Measurements from ENCODE around the gene AGPAT1.
"Not testable (repeated sequence)": the region's sequence is repeated elsewhere in the genome, so short reads cannot be mapped to it uniquely, and the experiment has no call there.

AGPAT1 gene

DNA sequence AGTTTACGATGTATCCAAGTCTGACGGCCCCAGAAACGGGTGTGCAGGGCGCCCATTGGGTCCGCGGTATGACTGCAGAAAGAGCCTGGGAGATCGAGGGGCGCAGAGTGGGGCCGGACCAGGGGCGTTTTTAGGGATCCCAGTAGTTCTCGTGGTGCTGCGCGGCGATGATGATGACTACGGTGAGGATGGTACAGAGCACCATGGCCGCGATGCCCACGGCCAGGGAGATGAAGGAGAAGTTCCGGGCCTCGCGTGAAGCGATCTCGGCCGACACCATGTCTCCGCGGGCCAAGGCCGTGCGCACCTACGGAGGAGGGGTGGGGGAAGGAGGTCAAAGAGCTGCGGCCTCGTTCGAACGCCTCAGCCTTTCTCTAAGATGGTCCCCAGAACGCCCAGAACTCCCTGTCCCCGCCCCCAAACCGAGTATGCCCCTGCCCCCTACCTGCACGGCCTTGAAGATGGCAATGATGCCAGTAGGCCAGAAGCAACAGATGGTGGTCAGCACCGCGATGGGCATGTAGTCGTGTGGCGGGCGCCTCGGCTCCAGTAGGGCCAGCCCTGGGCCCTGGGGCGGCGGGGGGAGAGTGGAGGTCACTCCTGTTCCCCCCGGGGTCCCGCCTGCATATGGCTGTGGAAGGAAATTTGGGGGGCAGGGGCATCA is 26.7 kb downstream of the AGPAT1 start:
- FAIRE-seq, result no peak
- TF ChIP-seq POLR2A (IDR thresholded peaks at IDR 0.05; ENCODE audit: low read depth, low read length), result no peak
- no peak for TF ChIP-seq TAF1 (IDR thresholded peaks at IDR 0.05; ENCODE audit: borderline replicate concordance, low read depth, low read length)
- no peak for TF ChIP-seq POLR2AphosphoS5 (IDR thresholded peaks at IDR 0.05; ENCODE audit: low read depth, low read length)

DNA sequence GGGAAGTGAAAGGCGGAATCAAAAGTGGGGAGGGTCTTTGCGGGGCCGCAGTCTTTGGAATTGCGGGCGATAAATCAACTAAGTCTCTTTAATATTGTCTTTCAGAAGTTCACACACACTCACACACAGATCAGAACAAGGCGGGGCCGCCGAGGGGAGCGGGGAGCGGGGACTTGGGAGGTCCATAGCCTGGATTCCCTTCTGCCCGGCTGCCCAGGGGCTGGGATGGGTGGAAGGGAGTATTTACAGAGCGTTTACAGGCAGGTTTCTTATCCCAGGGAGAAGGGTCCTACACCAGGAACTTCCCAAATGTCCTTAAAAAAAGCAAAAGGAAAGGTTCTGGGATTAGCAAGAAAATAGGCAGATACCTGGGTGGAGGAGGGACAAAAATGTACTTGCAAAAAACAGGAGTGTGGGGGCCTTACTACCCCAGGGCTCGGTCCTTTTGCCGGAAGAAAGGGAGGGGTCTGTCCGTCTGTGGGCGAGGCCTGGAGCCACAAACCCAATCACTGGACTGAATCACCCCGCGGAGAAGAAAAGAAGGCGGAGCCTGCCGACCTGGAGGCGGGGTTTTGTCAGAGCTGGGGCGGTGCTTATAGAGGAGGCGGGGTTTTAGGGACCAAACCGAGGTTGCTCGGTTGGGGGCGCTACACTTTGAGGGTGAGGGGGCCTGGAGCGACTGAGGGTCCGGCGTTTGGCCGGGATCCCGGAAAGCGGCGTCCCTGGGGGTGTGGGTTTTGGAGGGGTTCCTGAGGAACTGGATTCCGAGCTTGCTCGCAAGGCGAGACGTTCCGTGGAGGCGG is 27.4 kb downstream of the AGPAT1 start:
- FAIRE-seq (no peak), DNase-seq (ENCODE audit: insufficient read length) (no peak)
- TF ChIP-seq POLR2A (IDR thresholded peaks at IDR 0.05; ENCODE audit: low read depth, low read length) (no peak), POLR2AphosphoS5 (IDR thresholded peaks at IDR 0.05; ENCODE audit: low read depth, low read length) (no peak), TAF1 (IDR thresholded peaks at IDR 0.05; ENCODE audit: borderline replicate concordance, low read depth, low read length) (no peak)

More for the DNA sequence above, 26.7 kb downstream of the AGPAT1 start:
- no peak for DNase-seq (ENCODE audit: insufficient read length)

DNA sequence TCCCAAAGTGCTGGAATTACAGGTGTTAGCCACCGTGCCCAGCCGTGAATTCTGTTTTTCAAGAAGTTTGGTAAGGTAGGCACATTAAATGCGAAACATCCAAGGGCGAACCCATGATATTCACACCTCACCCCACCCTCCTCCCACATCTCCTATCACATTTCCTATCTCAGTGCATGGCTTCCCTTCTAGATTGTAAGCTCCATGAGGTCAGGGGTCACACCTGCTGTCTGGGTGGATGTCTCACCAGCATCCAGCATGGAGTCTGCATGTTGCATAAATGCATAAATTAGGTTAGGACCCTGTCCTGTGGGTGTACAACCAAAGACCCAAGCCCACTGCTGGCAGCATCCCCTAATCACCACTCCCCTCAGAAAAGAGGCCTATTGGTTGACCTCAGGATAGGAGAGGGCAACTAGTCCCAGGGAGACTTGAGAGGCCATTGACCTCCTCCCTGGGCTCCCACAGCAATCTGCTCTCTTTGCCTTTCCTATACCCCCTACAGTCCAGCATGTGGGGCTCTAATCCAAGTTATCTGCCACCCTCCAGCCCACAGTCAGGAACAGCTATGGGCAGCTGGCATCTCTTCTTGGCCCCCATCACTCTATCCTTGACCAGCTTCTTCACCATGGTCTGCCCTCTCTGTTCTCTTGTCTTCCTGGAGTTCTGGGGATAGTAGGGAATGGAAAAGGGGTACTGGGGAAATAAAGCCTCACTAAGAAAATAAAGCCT is 28.3 kb downstream of the AGPAT1 start:
- DNase-seq (ENCODE audit: insufficient read length) (no peak), FAIRE-seq (no peak)
- TF ChIP-seq POLR2A (IDR thresholded peaks at IDR 0.05; ENCODE audit: low read depth, low read length) (no peak), TAF1 (IDR thresholded peaks at IDR 0.05; ENCODE audit: borderline replicate concordance, low read depth, low read length) (no peak), POLR2AphosphoS5 (IDR thresholded peaks at IDR 0.05; ENCODE audit: low read depth, low read length) (no peak)

DNA sequence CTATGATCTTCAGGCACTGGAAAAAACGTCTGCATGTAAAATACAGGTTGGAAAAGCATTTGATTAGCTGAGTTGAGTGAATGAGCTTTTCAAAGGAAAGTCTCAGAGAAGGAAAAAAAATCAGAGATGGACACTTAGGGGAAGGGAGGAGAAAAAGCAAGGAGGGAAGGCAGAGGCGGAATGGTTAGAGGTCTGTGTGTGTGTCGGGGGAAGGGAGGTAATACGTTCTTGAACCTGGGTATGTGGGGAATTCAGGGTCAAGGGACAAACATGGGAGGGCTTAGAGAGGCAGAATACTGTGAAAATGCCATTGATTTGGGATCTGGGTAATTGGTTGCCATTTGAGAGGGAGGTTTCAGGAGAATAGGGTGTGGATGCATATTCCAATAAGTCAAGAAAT is 29.2 kb downstream of the AGPAT1 start:
- FAIRE-seq, result no peak

DNA sequence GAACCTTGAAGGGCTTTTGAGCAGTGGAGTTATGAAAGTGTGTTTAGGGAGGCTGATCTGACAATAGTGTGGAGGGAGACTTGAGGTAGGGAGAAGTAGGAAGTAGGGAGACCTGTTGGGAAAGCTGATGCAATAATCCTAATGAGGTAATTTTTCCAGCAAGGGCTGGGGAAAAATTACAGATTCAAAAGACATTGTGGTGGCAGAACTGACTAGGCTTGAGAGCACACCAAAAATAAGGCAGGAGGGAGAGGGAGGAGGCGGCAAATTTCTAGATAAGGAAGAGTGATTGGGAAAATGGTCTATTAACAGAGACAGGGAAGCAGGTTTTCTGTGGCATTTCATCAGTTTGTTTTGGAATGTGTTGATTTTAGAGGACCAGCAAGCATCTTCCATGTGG is 29.6 kb downstream of the AGPAT1 start:
- no peak for TF ChIP-seq POLR2AphosphoS5 (IDR thresholded peaks at IDR 0.05; ENCODE audit: low read depth, low read length)
- TF ChIP-seq POLR2A (IDR thresholded peaks at IDR 0.05; ENCODE audit: low read depth, low read length), result no peak
- TF ChIP-seq TAF1 (IDR thresholded peaks at IDR 0.05; ENCODE audit: borderline replicate concordance, low read depth, low read length), result no peak
- FAIRE-seq (no peak), DNase-seq (ENCODE audit: insufficient read length) (no peak)

More for the DNA sequence above, 29.2 kb downstream of the AGPAT1 start:
- TF ChIP-seq TAF1 (IDR thresholded peaks at IDR 0.05; ENCODE audit: borderline replicate concordance, low read depth, low read length) (no peak), POLR2AphosphoS5 (IDR thresholded peaks at IDR 0.05; ENCODE audit: low read depth, low read length) (no peak), POLR2A (IDR thresholded peaks at IDR 0.05; ENCODE audit: low read depth, low read length) (no peak)
- DNase-seq (ENCODE audit: insufficient read length), result no peak

DNA sequence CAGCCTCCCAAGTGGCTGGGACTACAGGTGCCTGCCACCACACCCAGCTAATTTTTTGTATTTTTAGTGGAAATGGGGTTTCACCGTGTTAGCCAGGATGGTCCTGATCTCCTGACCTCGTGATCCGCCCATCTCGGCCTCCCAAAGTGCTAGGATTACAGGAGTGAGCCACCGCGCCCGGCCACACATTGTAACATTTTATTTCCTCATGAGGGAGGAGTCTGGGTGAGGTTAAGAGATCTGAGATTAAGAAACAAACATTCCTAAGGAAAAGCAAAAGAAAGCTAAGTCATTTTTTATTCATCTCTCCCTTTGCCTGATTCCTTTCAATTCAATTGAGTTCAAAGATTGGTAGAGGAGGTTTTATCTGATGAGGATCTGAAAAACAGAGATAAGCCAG is 31.6 kb downstream of the AGPAT1 start:
- not testable (repeated sequence) for FAIRE-seq

DNA sequence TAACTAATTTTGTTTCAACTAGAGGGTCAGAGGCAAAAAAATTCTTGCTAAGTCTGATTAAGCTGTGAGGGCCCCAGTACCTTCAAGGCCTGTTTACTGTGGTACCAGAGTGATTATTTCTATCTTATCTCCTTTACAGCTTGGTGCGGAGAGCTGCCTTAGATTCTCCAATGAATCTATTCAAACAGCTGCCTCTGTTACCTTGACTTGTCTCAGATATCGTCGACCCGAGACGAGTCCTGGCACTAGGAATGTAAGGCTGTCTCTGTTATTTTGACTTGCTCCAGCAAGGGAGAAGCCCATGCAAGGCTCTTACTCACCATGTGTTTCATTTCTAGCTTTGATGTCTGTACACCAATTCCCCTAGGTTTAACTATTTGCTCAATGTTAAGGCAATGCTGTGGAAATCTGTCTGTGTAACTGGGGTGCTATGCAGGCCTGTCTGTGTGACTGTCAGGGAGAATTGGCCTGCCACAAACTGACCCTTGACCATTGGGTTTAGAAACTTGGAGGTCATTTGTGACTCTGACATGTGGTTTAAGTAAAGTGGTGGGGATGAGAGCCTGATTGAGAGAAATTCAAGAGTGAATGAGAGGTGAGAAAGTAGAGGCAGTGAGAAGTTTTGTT is 35.4 kb downstream of the AGPAT1 start:
- DNase-seq (ENCODE audit: insufficient read length) (no peak), FAIRE-seq (no peak)
- TF ChIP-seq TAF1 (IDR thresholded peaks at IDR 0.05; ENCODE audit: borderline replicate concordance, low read depth, low read length) (no peak), POLR2A (IDR thresholded peaks at IDR 0.05; ENCODE audit: low read depth, low read length) (no peak), POLR2AphosphoS5 (IDR thresholded peaks at IDR 0.05; ENCODE audit: low read depth, low read length) (no peak)

More for the DNA sequence above, 31.6 kb downstream of the AGPAT1 start:
- not testable (repeated sequence) for DNase-seq (ENCODE audit: insufficient read length)

DNA sequence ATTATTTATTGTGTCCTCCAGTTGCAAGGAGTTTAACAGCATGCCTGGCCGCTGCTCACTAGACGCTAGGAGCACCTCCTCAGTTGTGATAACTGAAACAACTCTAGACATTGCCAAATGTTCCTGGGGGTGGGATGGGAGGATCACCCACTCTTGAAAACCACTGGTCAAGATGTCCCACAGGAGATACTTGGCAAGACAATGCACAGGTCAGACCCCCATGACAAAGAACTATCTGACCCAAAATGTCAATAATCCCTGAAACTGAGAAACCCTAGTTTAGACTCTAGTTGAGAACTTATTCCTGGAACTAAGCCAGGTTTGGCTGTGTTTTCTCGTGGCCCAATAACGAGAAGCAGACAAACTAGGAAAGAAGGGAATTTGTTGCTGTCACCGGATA is 36.3 kb downstream of the AGPAT1 start:
- FAIRE-seq, result no peak
- DNase-seq (ENCODE audit: insufficient read length), result no peak
- TF ChIP-seq TAF1 (IDR thresholded peaks at IDR 0.05; ENCODE audit: borderline replicate concordance, low read depth, low read length) (no peak), POLR2A (IDR thresholded peaks at IDR 0.05; ENCODE audit: low read depth, low read length) (no peak), POLR2AphosphoS5 (IDR thresholded peaks at IDR 0.05; ENCODE audit: low read depth, low read length) (no peak)

DNA sequence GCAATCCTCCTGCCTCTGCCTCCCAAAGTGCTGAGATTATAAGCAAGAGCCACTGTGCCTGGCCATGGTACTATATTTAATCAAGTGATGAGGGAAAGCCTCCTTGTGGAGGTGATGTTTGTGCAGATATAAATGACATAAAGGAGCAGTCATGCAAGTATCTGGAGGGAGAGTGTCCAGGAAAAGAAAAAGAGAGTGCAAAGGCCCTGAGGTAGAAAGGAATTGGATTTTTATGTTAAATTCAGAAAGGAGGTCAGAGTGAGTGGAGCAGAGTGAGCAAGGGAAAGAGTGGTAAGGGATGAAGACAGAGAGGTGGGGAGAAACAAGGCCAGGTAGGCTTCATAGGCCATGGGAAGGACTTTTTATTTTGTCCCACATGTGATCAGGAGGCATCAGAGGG is 38.4 kb downstream of the AGPAT1 start:
- FAIRE-seq, result no peak
- no peak for TF ChIP-seq POLR2AphosphoS5 (IDR thresholded peaks at IDR 0.05; ENCODE audit: low read depth, low read length)
- TF ChIP-seq POLR2A (IDR thresholded peaks at IDR 0.05; ENCODE audit: low read depth, low read length), result no peak
- no peak for TF ChIP-seq TAF1 (IDR thresholded peaks at IDR 0.05; ENCODE audit: borderline replicate concordance, low read depth, low read length)

DNA sequence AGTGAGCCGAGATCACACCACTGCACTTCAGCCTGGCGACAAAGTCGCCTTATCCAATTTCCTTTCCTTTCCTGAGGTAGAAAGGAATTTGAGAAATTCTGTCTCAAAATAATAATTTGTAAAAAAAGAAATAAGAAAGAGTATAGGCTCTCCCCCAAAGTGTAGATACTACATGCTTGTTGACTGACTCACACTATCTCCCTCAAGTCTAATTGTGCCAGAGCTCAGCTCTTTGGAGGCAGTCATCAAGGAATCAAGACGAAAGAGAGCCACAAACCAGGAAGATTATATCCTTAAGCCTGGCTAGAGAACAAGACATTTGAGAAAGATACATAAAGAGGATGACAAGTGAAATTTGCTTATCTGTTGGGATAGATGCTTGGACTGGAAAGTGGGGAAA is 42.1 kb downstream of the AGPAT1 start:
- FAIRE-seq (no peak), DNase-seq (ENCODE audit: insufficient read length) (no peak)
- no peak for TF ChIP-seq POLR2A (IDR thresholded peaks at IDR 0.05; ENCODE audit: low read depth, low read length)
- TF ChIP-seq POLR2AphosphoS5 (IDR thresholded peaks at IDR 0.05; ENCODE audit: low read depth, low read length), result no peak
- TF ChIP-seq TAF1 (IDR thresholded peaks at IDR 0.05; ENCODE audit: borderline replicate concordance, low read depth, low read length), result no peak

More for the DNA sequence above, 38.4 kb downstream of the AGPAT1 start:
- DNase-seq (ENCODE audit: insufficient read length), result no peak

DNA sequence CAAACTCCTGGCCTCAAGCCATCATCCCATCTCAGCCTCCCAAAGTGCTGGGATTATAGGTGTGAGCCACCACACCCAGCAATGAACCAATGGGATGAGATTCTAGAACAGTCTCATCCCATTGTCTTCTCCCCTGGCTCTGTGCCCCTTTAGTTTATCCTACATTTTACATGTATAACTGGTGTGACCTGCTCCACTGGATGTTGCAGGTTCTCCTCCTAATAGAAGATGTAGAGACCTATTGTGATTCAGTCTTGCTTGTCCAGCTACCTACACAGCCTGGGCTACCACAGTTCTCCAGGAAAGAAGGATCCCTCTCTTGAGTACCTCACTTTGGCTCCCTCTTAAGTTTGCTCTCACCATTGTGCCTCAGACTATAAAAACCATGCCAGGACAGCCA is 43.8 kb downstream of the AGPAT1 start:
- no peak for FAIRE-seq
- TF ChIP-seq POLR2A (IDR thresholded peaks at IDR 0.05; ENCODE audit: low read depth, low read length) (no peak), TAF1 (IDR thresholded peaks at IDR 0.05; ENCODE audit: borderline replicate concordance, low read depth, low read length) (no peak), POLR2AphosphoS5 (IDR thresholded peaks at IDR 0.05; ENCODE audit: low read depth, low read length) (no peak)
- no peak for DNase-seq (ENCODE audit: insufficient read length)

Data from GM12892 (cell line).